Liver (tissue), 9 donors: Measurements from ENCODE around the gene PRPS2. TPM values are rescaled to one million over a fixed set of nuclear protein-coding genes. Genes with fewer than 3 reads are reported as not detected.

Experiments used
- DNase-seq: peaks from one replicate; pipeline ENCODE4 v3.0.0-alpha.2; 2017; ENCODE audit warnings: low spot score
- H3K27ac ChIP-seq, 2 donors: one replicate each; pipeline ENCODE4 v1.7.0; 2013; ENCODE audit warnings: inconsistent platforms in 2 of 2, low read length in 2 of 2, control low read depth in 1 of 2, low read depth in 1 of 2, mild to moderate bottlenecking in 1 of 2
- H3K27me3 ChIP-seq, 4 donors: one replicate each; pipeline versions ENCODE4 v1.6.1 to v1.7.0; 2013; ENCODE audit warnings: low read length in 3 of 4, inconsistent platforms in 1 of 4, mild to moderate bottlenecking in 1 of 4, moderate library complexity in 1 of 4; ENCODE audit not compliant: control insufficient read depth in 4 of 4, insufficient read depth in 4 of 4
- H3K36me3 ChIP-seq, 4 donors: one replicate each; pipeline versions ENCODE4 v1.6.1 to v1.7.0; 2013; ENCODE audit warnings: low read length in 3 of 4, mild to moderate bottlenecking in 3 of 4, low read depth in 1 of 4, moderate library complexity in 1 of 4; ENCODE audit not compliant: control insufficient read depth in 4 of 4, insufficient read depth in 3 of 4
- H3K4me1 ChIP-seq, 4 donors: one replicate each; pipeline versions ENCODE4 v1.6.1 to v1.7.0; 2013; ENCODE audit warnings: low read length in 3 of 4, mild to moderate bottlenecking in 3 of 4, moderate library complexity in 1 of 4; ENCODE audit not compliant: control insufficient read depth in 4 of 4, insufficient read depth in 4 of 4
- H3K4me3 ChIP-seq, 3 donors: one replicate each; pipeline versions ENCODE4 v1.6.1 to v1.7.0; 2013; ENCODE audit warnings: low read length in 3 of 3, control low read depth in 1 of 3, low read depth in 1 of 3, mild to moderate bottlenecking in 1 of 3
- H3K9ac ChIP-seq, 2 donors: one replicate each; pipeline ENCODE4 v1.7.0; 2013; ENCODE audit warnings: low read length in 2 of 2, mild to moderate bottlenecking in 2 of 2, moderate library complexity in 2 of 2, control low read depth in 1 of 2, low read depth in 1 of 2
- H3K9me3 ChIP-seq, 4 donors: one replicate each; pipeline versions ENCODE4 v1.6.1 to v1.7.0; 2013; ENCODE audit warnings: low read length in 3 of 4; ENCODE audit not compliant: control insufficient read depth in 4 of 4
- ATF3 ChIP-seq: IDR thresholded peaks from 2 replicates; pipeline ENCODE4 v1.6.1; 2016; ENCODE audit warnings: antibody characterized with exemption
- CTCF ChIP-seq: fragments of 150-350 bp; IDR thresholded peaks from 2 replicates; pipeline ENCODE4 v1.5.1; 2017; ENCODE audit warnings: improper control_type of control experiment, low read depth, low read length; ENCODE audit not compliant: missing input control
- EGR1 ChIP-seq, 2 donors: IDR thresholded peaks; 2 replicates each; pipeline ENCODE4 v1.6.1; 2016 to 2018; ENCODE audit warnings: antibody characterized with exemption in 2 of 2, low read depth in 2 of 2
- FOXA1 ChIP-seq: IDR thresholded peaks from 2 replicates; pipeline ENCODE4 v1.6.1; 2016; ENCODE audit warnings: antibody characterized with exemption
- FOXA2 ChIP-seq: IDR thresholded peaks from 2 replicates; pipeline ENCODE4 v1.6.1; 2016; ENCODE audit warnings: antibody characterized with exemption
- GABPA ChIP-seq, 2 donors: IDR thresholded peaks in 1 of 2; conservative IDR thresholded peaks in 1 of 2; 2 replicates each; pipeline ENCODE4 v1.6.1; 2016; ENCODE audit warnings: antibody characterized with exemption in 2 of 2, mild to moderate bottlenecking in 1 of 2, moderate library complexity in 1 of 2
- HNF4A ChIP-seq, 2 donors: conservative IDR thresholded peaks; 2 replicates each; pipeline ENCODE4 v1.6.1; 2016; ENCODE audit warnings: antibody characterized with exemption in 2 of 2, mild to moderate bottlenecking in 2 of 2
- HNF4G ChIP-seq: IDR thresholded peaks from 2 replicates; pipeline ENCODE4 v1.6.1; 2016; ENCODE audit warnings: antibody characterized with exemption
- JUND ChIP-seq, 2 donors: IDR thresholded peaks; 2 replicates each; pipeline ENCODE4 v1.6.1; 2016; ENCODE audit warnings: antibody characterized with exemption in 2 of 2
- MAX ChIP-seq: IDR thresholded peaks from 2 replicates; pipeline ENCODE4 v1.6.1; 2016; ENCODE audit warnings: antibody characterized with exemption
- NR2F2 ChIP-seq: IDR thresholded peaks from 2 replicates; pipeline ENCODE4 v1.6.1; 2016; ENCODE audit warnings: antibody characterized with exemption
- RAD21 ChIP-seq, 2 donors: IDR thresholded peaks; 2 replicates each; pipeline ENCODE4 v1.6.1; 2016; ENCODE audit warnings: antibody characterized with exemption in 2 of 2, mild to moderate bottlenecking in 2 of 2
- REST ChIP-seq: IDR thresholded peaks from 2 replicates; pipeline ENCODE4 v1.6.1; 2016; ENCODE audit warnings: antibody characterized with exemption, mild to moderate bottlenecking
- RXRA ChIP-seq, 2 donors: IDR thresholded peaks; 2 replicates each; pipeline ENCODE4 v1.6.1; 2017 to 2018; ENCODE audit warnings: antibody characterized with exemption in 2 of 2, mild to moderate bottlenecking in 1 of 2
- SP1 ChIP-seq: IDR thresholded peaks from 2 replicates; pipeline ENCODE4 v1.6.1; 2018; ENCODE audit warnings: antibody characterized with exemption, mild to moderate bottlenecking
- TAF1 ChIP-seq: conservative IDR thresholded peaks from 2 replicates; pipeline ENCODE4 v1.6.1; 2016; ENCODE audit warnings: antibody characterized with exemption, mild to moderate bottlenecking
- YY1 ChIP-seq: IDR thresholded peaks from 2 replicates; pipeline ENCODE4 v1.6.1; 2016; ENCODE audit warnings: antibody characterized with exemption, mild to moderate bottlenecking
- ZBTB33 ChIP-seq: IDR thresholded peaks from 2 replicates; pipeline ENCODE4 v1.6.1; 2016; ENCODE audit warnings: antibody characterized with exemption
- WGBS: extraction: QIAGEN DNeasy Blood & Tissue Kit; methylation state at CpG from one replicate; pipeline ENCODE4 v1.1.7; 2013; 5-methylcytosine and 5-hydroxymethylcytosine counted together
- polyA plus RNA-seq, 2 donors: library from polyadenylated mRNA; stranded (reverse) in 1 of 2; unstranded in 1 of 2; fragments of 200-250 nt in 1 of 2; fragments of >200 nt in 1 of 2; fragmentation: Nextera tagmentation in 1 of 2; extraction: Ambion mirVana in 1 of 2; gene quantifications; one replicate each; pipeline versions ENCODE4 v1.2.1 to v1.2.3, GENCODE V29; 2013 to 2015
- total RNA-seq, 2 donors: library from RNA; depleted of rRNA; stranded (reverse); fragments of >200 nt; gene quantifications; one replicate each; pipeline ENCODE4 v1.2.3, GENCODE V29; 2014
- donor health status: healthy.
- donor health status: healthy.
- donor health status: healthy.
- donor health status: healthy.
- donor health status: healthy.

Gene PRPS2
- total and polyA plus RNA-seq, 4 donors = 12.7 to 19.9 (median 13.5) TPM

- no peak for DNase-seq
- no peak for TF ChIP-seq YY1
- no peak for TF ChIP-seq HNF4A (conservative IDR thresholded peaks at IDR 0.05)
- TF ChIP-seq RAD21 (IDR thresholded peaks at IDR 0.05) = no peak
- TF ChIP-seq RXRA (IDR thresholded peaks at IDR 0.05) = no peak
- no peak for TF ChIP-seq FOXA1
- no peak for TF ChIP-seq EGR1 (IDR thresholded peaks at IDR 0.05; ENCODE audit: low read depth in 2 of 2)
- H3K27me3 ChIP-seq = no peaks in the 10 kb centered on the region
Measured at GRCh38 chrX:12868747-12869146, 77.5 kb downstream of the PRPS2 start.

GRCh38 chrX:12871257-12871656, 80.0 kb downstream of the PRPS2 start:
- Histone ChIP-seq H3K4me3 (no peak overlapping the region), H3K9me3 (no peaks in the 10 kb centered on the region), H3K27me3 (no peaks in the 10 kb centered on the region), H3K27ac (no peak overlapping the region), H3K4me1 (no peaks in the 10 kb centered on the region), H3K36me3 (no peaks in the 10 kb centered on the region), H3K9ac (no peak overlapping the region)
- no peak for TF ChIP-seq NR2F2
- TF ChIP-seq CTCF = no peak
- TF ChIP-seq SP1 = no peak
- TF ChIP-seq ZBTB33 = no peak
- no peak for TF ChIP-seq EGR1 (IDR thresholded peaks at IDR 0.05; ENCODE audit: low read depth in 2 of 2)
- TF ChIP-seq TAF1 = no peak
- TF ChIP-seq MAX = no peak
- no peak for TF ChIP-seq JUND (IDR thresholded peaks at IDR 0.05)
- no peak for TF ChIP-seq YY1
- no peak for TF ChIP-seq REST
- TF ChIP-seq GABPA (IDR thresholded peaks at IDR 0.05 in 1 of 2, conservative IDR thresholded peaks at IDR 0.05 in 1 of 2) = no peak
- TF ChIP-seq RAD21 (IDR thresholded peaks at IDR 0.05) = no peak
- TF ChIP-seq FOXA2 = no peak
- no peak for TF ChIP-seq HNF4A (conservative IDR thresholded peaks at IDR 0.05)
- TF ChIP-seq HNF4G = no peak
- TF ChIP-seq ATF3 = no peak
- TF ChIP-seq FOXA1 = no peak
- TF ChIP-seq RXRA (IDR thresholded peaks at IDR 0.05) = no peak
- WGBS = 72% methylated on average over 6 of the region's 6 CpGs
- no peak for DNase-seq

More at GRCh38 chrX:12868747-12869146, 77.5 kb downstream of the PRPS2 start:
- H3K27ac ChIP-seq = no peak overlapping the region
- H3K36me3 ChIP-seq = no peaks in the 10 kb centered on the region
- WGBS = 85% methylated on average over 4 of the region's 4 CpGs
- H3K4me1 ChIP-seq = no peaks in the 10 kb centered on the region
- no peak overlapping the region for H3K4me3 ChIP-seq
- H3K9ac ChIP-seq = no peak overlapping the region
- H3K9me3 ChIP-seq = no peaks in the 10 kb centered on the region
